Suppressor macrophage treated with lipopolysaccharide for 4 hours (primary cell): ENCODE measurements around the gene MISP.

ENCODE experiments used
- DNase-seq: peaks from one replicate; pipeline ENCODE4 v3.0.0-alpha.2; 2020

The MISP gene

GRCh38 chr19:748274-748598, 2.7 kb upstream of the MISP start:
- DNase-seq: no peak

- no peak for DNase-seq
Measured at GRCh38 chr19:749811-750210, 1.1 kb upstream of the MISP start.

- DNase-seq: peak; percentile 83
Measured at GRCh38 chr19:751501-752341, 809 bp downstream of the MISP start.

- DNase-seq: peak; percentile 92
Measured at GRCh38 chr19:752652-753517, 2.0 kb downstream of the MISP start.

- no peak for DNase-seq
Measured at GRCh38 chr19:754530-754929, 3.6 kb downstream of the MISP start.

GRCh38 chr19:755063-755462, 4.2 kb downstream of the MISP start:
- DNase-seq: no peak

- DNase-seq: peak; percentile 35
Measured at GRCh38 chr19:756236-756635, 5.3 kb downstream of the MISP start.

GRCh38 chr19:756821-757688, 6.1 kb downstream of the MISP start:
- no peak for DNase-seq

GRCh38 chr19:757811-758668, 7.1 kb downstream of the MISP start:
- no peak for DNase-seq

- DNase-seq: no peak
Measured at GRCh38 chr19:763181-763580, 12.3 kb downstream of the MISP start.

GRCh38 chr19:763869-764268, 13.0 kb downstream of the MISP start:
- no peak for DNase-seq

GRCh38 chr19:764301-764700, 13.4 kb downstream of the MISP start:
- no peak for DNase-seq

- DNase-seq: no peak
Measured at GRCh38 chr19:765179-765738, 14.3 kb downstream of the MISP start.

GRCh38 chr19:768424-768823, 17.5 kb downstream of the MISP start:
- DNase-seq: no peak

- DNase-seq: no peak
Measured at GRCh38 chr19:769616-770015, 18.7 kb downstream of the MISP start.

- peak; percentile 66 for DNase-seq
Measured at GRCh38 chr19:771332-771785, 20.4 kb downstream of the MISP start.

GRCh38 chr19:772063-772462, 21.2 kb downstream of the MISP start:
- no peak for DNase-seq

- no peak for DNase-seq
Measured at GRCh38 chr19:772730-773436, 22.0 kb downstream of the MISP start.

- DNase-seq: no peak
Measured at GRCh38 chr19:776549-776948, 25.6 kb downstream of the MISP start.

GRCh38 chr19:778910-779653, 28.2 kb downstream of the MISP start:
- no peak for DNase-seq
